ENCODE measurements around the gene LECT2.

- no peak for TF ChIP-seq CTCF (conservative IDR thresholded peaks at IDR 0.05; ENCODE audit: low read depth, low read length)
- no peak for TF ChIP-seq EZH2 (IDR thresholded peaks at IDR 0.05; ENCODE audit: low read length, unreplicated experiment)
- no peak for TF ChIP-seq EZH2phosphoT487 (IDR thresholded peaks at IDR 0.05; ENCODE audit: borderline replicate concordance, low read length)
These were observed 12.5 kb downstream of the LECT2 start for GRCh38 chr5:135942202-135942771.

All from PC-3 (cell line).